MM.1S (cell line): ENCODE results near the gene POLR3B.

ENCODE experiments used
- CTCF ChIP-seq: fragments of 300-600 bp; sonication (generic); IDR thresholded peaks from 2 replicates; pipeline ENCODE4 v1.5.1; 2016; ENCODE audit warnings: antibody characterized with exemption, low read length, mixed read lengths
- EZH2 ChIP-seq: fragments of 300-600 bp; sonication (generic); optimal IDR thresholded peaks from 2 replicates; pipeline ENCODE3; 2017; ENCODE audit warnings: low read depth, mild to moderate bottlenecking, antibody characterized with exemption, low read length, mixed read lengths
- EZH2phosphoT487 ChIP-seq: fragments of 300-600 bp; sonication (generic); IDR thresholded peaks from 2 replicates; pipeline ENCODE4 v1.6.1; 2018; ENCODE audit warnings: antibody characterized with exemption, low read length

- no peak for TF ChIP-seq CTCF
- no peak for TF ChIP-seq EZH2
- no peak for TF ChIP-seq EZH2phosphoT487
Observed at GRCh38 chr12:106511365-106511764, 153.8 kb downstream of the POLR3B start.
